Mononuclear cell (primary cell): ENCODE measurements around the gene CIDEA. TPM values are rescaled to one million over a fixed set of nuclear protein-coding genes. Genes with fewer than 3 reads are reported as not detected.

Source experiments
- H3K27me3 ChIP-seq: 2 replicates; pipeline ENCODE4 v1.6.0; 2011; ENCODE audit warnings: low read length, control low read depth; ENCODE audit not compliant: insufficient read depth
- H3K4me1 ChIP-seq: 2 replicates; pipeline ENCODE4 v1.5.1; 2011; ENCODE audit warnings: mild to moderate bottlenecking, low read length, control low read depth; ENCODE audit not compliant: insufficient read depth
- H3K4me3 ChIP-seq: 2 replicates; pipeline ENCODE4 v1.5.1; 2011; ENCODE audit warnings: mild to moderate bottlenecking, low read length, moderate library complexity
- H3K9me3 ChIP-seq: 2 replicates; pipeline ENCODE4 v1.5.1; 2011; ENCODE audit warnings: low read depth, mild to moderate bottlenecking, control low read depth, low read length
- total RNA-seq: library from RNA; depleted of rRNA; stranded (reverse); fragments of >200 nt; gene quantifications from one replicate; pipeline ENCODE4 v1.2.3, GENCODE V29; 2012

Gene CIDEA
- total RNA-seq, 1 donor, result not detected

- no peak overlapping the region for H3K4me3 ChIP-seq
- H3K4me1 ChIP-seq, result peaks cover 35% of the 10 kb centered on the region
- H3K9me3 ChIP-seq, result peaks cover 8% of the 10 kb centered on the region
- H3K27me3 ChIP-seq, result peaks cover 18% of the 10 kb centered on the region
Measured at GRCh38 chr18:12309683-12310198, 55.6 kb downstream of the CIDEA start.

- H3K4me3 ChIP-seq, result no peak overlapping the region
- H3K4me1 ChIP-seq, result peaks cover 35% of the 10 kb centered on the region
- peaks cover 8% of the 10 kb centered on the region for H3K9me3 ChIP-seq
- peaks cover 18% of the 10 kb centered on the region for H3K27me3 ChIP-seq
Measured at GRCh38 chr18:12310762-12311161, 56.6 kb downstream of the CIDEA start.

GRCh38 chr18:12312976-12313375 is 58.8 kb downstream of the CIDEA start:
- H3K9me3 ChIP-seq, result peaks cover 8% of the 10 kb centered on the region
- H3K4me1 ChIP-seq, result peaks cover 31% of the 10 kb centered on the region
- no peak overlapping the region for H3K4me3 ChIP-seq
- H3K27me3 ChIP-seq, result peaks cover 3% of the 10 kb centered on the region

GRCh38 chr18:12313530-12314245 is 59.5 kb downstream of the CIDEA start:
- H3K4me3 ChIP-seq, result no peak overlapping the region
- H3K4me1 ChIP-seq, result peaks cover 35% of the 10 kb centered on the region
- H3K27me3 ChIP-seq, result peaks cover 2% of the 10 kb centered on the region
- H3K9me3 ChIP-seq, result peaks cover 8% of the 10 kb centered on the region

GRCh38 chr18:12314591-12315305 is 60.6 kb downstream of the CIDEA start:
- Histone ChIP-seq H3K4me3 (no peak overlapping the region), H3K4me1 (peaks cover 29% of the 10 kb centered on the region), H3K27me3 (no peaks in the 10 kb centered on the region), H3K9me3 (peaks cover 8% of the 10 kb centered on the region)

GRCh38 chr18:12315490-12315889 is 61.3 kb downstream of the CIDEA start:
- H3K4me3 ChIP-seq, result no peak overlapping the region

GRCh38 chr18:12315911-12316310 is 61.8 kb downstream of the CIDEA start:
- no peaks in the 10 kb centered on the region for H3K27me3 ChIP-seq
- H3K9me3 ChIP-seq, result peaks cover 8% of the 10 kb centered on the region
- no peak overlapping the region for H3K4me3 ChIP-seq
- H3K4me1 ChIP-seq, result peaks cover 27% of the 10 kb centered on the region

More at GRCh38 chr18:12315490-12315889, 61.3 kb downstream of the CIDEA start:
- Histone ChIP-seq H3K4me1 (peaks cover 27% of the 10 kb centered on the region), H3K27me3 (no peaks in the 10 kb centered on the region), H3K9me3 (peaks cover 8% of the 10 kb centered on the region)

GRCh38 chr18:12317664-12318333 is 63.6 kb downstream of the CIDEA start:
- no peaks in the 10 kb centered on the region for H3K27me3 ChIP-seq
- no peaks in the 10 kb centered on the region for H3K9me3 ChIP-seq
- H3K4me3 ChIP-seq, result no peak overlapping the region
- H3K4me1 ChIP-seq, result peaks cover 27% of the 10 kb centered on the region

GRCh38 chr18:12318334-12318697 is 64.2 kb downstream of the CIDEA start:
- H3K4me1 ChIP-seq, result peaks cover 27% of the 10 kb centered on the region
- H3K9me3 ChIP-seq, result no peaks in the 10 kb centered on the region
- no peaks in the 10 kb centered on the region for H3K27me3 ChIP-seq
- no peak overlapping the region for H3K4me3 ChIP-seq

GRCh38 chr18:12318857-12319256 is 64.7 kb downstream of the CIDEA start:
- H3K4me3 ChIP-seq, result no peak overlapping the region
- H3K4me1 ChIP-seq, result peaks cover 25% of the 10 kb centered on the region
- H3K27me3 ChIP-seq, result no peaks in the 10 kb centered on the region
- H3K9me3 ChIP-seq, result no peaks in the 10 kb centered on the region

- Histone ChIP-seq H3K4me1 (peaks cover 17% of the 10 kb centered on the region), H3K9me3 (no peaks in the 10 kb centered on the region), H3K4me3 (no peak overlapping the region), H3K27me3 (no peaks in the 10 kb centered on the region)
Measured at GRCh38 chr18:12321333-12321732, 67.2 kb downstream of the CIDEA start.

GRCh38 chr18:12324991-12325725 is 71.0 kb downstream of the CIDEA start:
- peaks cover 5% of the 10 kb centered on the region for H3K4me1 ChIP-seq
- H3K4me3 ChIP-seq, result no peak overlapping the region
- H3K27me3 ChIP-seq, result no peaks in the 10 kb centered on the region

GRCh38 chr18:12325726-12326245 is 71.6 kb downstream of the CIDEA start:
- no peaks in the 10 kb centered on the region for H3K27me3 ChIP-seq
- peaks cover 5% of the 10 kb centered on the region for H3K4me1 ChIP-seq
- no peak overlapping the region for H3K4me3 ChIP-seq
- no peaks in the 10 kb centered on the region for H3K9me3 ChIP-seq

More at GRCh38 chr18:12324991-12325725, 71.0 kb downstream of the CIDEA start:
- H3K9me3 ChIP-seq, result no peaks in the 10 kb centered on the region

- Histone ChIP-seq H3K4me3 (no peak overlapping the region), H3K4me1 (peaks cover 5% of the 10 kb centered on the region), H3K27me3 (no peaks in the 10 kb centered on the region), H3K9me3 (no peaks in the 10 kb centered on the region)
Measured at GRCh38 chr18:12326711-12327460, 72.7 kb downstream of the CIDEA start.
